GM23338 (cell line): Measurements from ENCODE around the gene REPIN1. TPM values are rescaled to one million over a fixed set of nuclear protein-coding genes. Genes with fewer than 3 reads are reported as not detected.
A peak's percentile ranks its signal among the peaks of the same experiment; 100 is the strongest.

Experiments used
- ATAC-seq: fragments of 200-7000 bp; cut with Tn5 transposase; 3 replicates; pipeline ENCODE4 v1.9.1; 2020
- DNase-seq: peaks from one replicate; pipeline ENCODE4 v3.0.0-alpha.2; 2015; ENCODE audit warnings: low spot score
- H2AFZ ChIP-seq: fragments of 200-600 bp; sonication (generic); 2 replicates; pipeline ENCODE4 v1.8.0; 2016; ENCODE audit warnings: antibody characterized with exemption, mild to moderate bottlenecking, moderate library complexity
- H3F3A ChIP-seq: fragments of 200-600 bp; sonication (generic); replicated peaks from 2 replicates; pipeline ENCODE4 v1.8.0; 2017; ENCODE audit warnings: antibody characterized with exemption, mixed run types, low read depth
- H3K27ac ChIP-seq: fragments of 200-600 bp; sonication (generic); 2 replicates; pipeline ENCODE4 v1.6.1; 2016; ENCODE audit warnings: low read depth
- H3K27me3 ChIP-seq: fragments of 200-600 bp; sonication (generic); 2 replicates; pipeline ENCODE4 v1.8.0; 2016; ENCODE audit warnings: mild to moderate bottlenecking, mixed run types, moderate library complexity; ENCODE audit not compliant: insufficient read depth
- H3K36me3 ChIP-seq: fragments of 200-600 bp; sonication (generic); 2 replicates; pipeline ENCODE4 v1.8.0; 2016; ENCODE audit warnings: mild to moderate bottlenecking; ENCODE audit not compliant: insufficient read depth
- H3K4me1 ChIP-seq: fragments of 200-600 bp; sonication (generic); 2 replicates; pipeline ENCODE4 v1.8.0; 2016; ENCODE audit warnings: mild to moderate bottlenecking, moderate library complexity; ENCODE audit not compliant: insufficient read depth
- H3K4me2 ChIP-seq: fragments of 200-600 bp; sonication (generic); 2 replicates; pipeline ENCODE4 v1.7.1; 2017; ENCODE audit warnings: mixed run types
- H3K4me3 ChIP-seq: fragments of 200-600 bp; sonication (generic); 2 replicates; pipeline ENCODE4 v1.6.1; 2016; ENCODE audit warnings: mixed run types
- H3K79me2 ChIP-seq: fragments of 200-600 bp; sonication (generic); replicated peaks from 2 replicates; pipeline ENCODE4 v1.8.0; 2017; ENCODE audit warnings: mild to moderate bottlenecking; ENCODE audit not compliant: insufficient read depth
- H3K9me2 ChIP-seq: fragments of 200-600 bp; sonication (generic); 2 replicates; pipeline ENCODE4 v1.8.0; 2017; ENCODE audit not compliant: insufficient read depth
- H4K20me1 ChIP-seq: fragments of 200-600 bp; sonication (generic); replicated peaks from 2 replicates; pipeline ENCODE4 v1.8.0; 2017; ENCODE audit warnings: mild to moderate bottlenecking; ENCODE audit not compliant: insufficient read depth
- H3K27ac Mint-ChIP-seq: 2 replicates; pipeline ENCODE4 v1.8.0; 2020; ENCODE audit warnings: inconsistent platforms, mild to moderate bottlenecking, moderate library complexity, mixed read lengths
- H3K27me3 Mint-ChIP-seq: 3 replicates; pipeline ENCODE4 v1.8.0; 2022; ENCODE audit warnings: low read depth, mild to moderate bottlenecking, moderate library complexity, mixed read lengths, inconsistent platforms; ENCODE audit not compliant: insufficient read depth, poor library complexity
- H3K36me3 Mint-ChIP-seq: 3 replicates; pipeline ENCODE4 v1.8.0; 2021; ENCODE audit warnings: low read depth, mild to moderate bottlenecking, inconsistent platforms, moderate library complexity, mixed read lengths
- H3K4me1 Mint-ChIP-seq: 3 replicates; pipeline ENCODE4 v1.8.0; 2020; ENCODE audit warnings: mild to moderate bottlenecking, inconsistent platforms, mixed read lengths
- H3K4me3 Mint-ChIP-seq: 3 replicates; pipeline ENCODE4 v1.8.0; 2021; ENCODE audit warnings: moderate library complexity, mild to moderate bottlenecking, inconsistent platforms, mixed read lengths
- H3K9me3 Mint-ChIP-seq: 3 replicates; pipeline ENCODE4 v1.8.0; 2020; ENCODE audit warnings: moderate library complexity, mild to moderate bottlenecking, inconsistent platforms, mixed read lengths
- CREB1 ChIP-seq: fragments of 250-450 bp; sonication (Bioruptor Pico); IDR thresholded peaks from 2 replicates; pipeline ENCODE4 v1.5.0; 2020; ENCODE audit warnings: low read depth, mild to moderate bottlenecking, moderate library complexity
- EZH2 ChIP-seq: fragments of 200-600 bp; sonication (generic); IDR thresholded peaks from one replicate; pipeline ENCODE4 v1.8.0; 2017; ENCODE audit warnings: antibody characterized with exemption, mild to moderate bottlenecking, low read depth; ENCODE audit not compliant: unreplicated experiment
- EZH2phosphoT487 ChIP-seq: fragments of 200-600 bp; sonication (generic); IDR thresholded peaks from one replicate; pipeline ENCODE4 v1.8.1; 2018; ENCODE audit warnings: antibody characterized with exemption; ENCODE audit not compliant: unreplicated experiment
- JUNB ChIP-seq: IDR thresholded peaks from one replicate; pipeline ENCODE4 v1.6.1; 2016; ENCODE audit warnings: antibody characterized with exemption; ENCODE audit not compliant: unreplicated experiment
- NANOG ChIP-seq: IDR thresholded peaks from 2 replicates; pipeline ENCODE4 v1.6.1; 2016; ENCODE audit warnings: antibody characterized with exemption, borderline replicate concordance
- POLR2AphosphoS5 ChIP-seq: IDR thresholded peaks from 2 replicates; pipeline ENCODE4 v1.6.1; 2016; ENCODE audit warnings: antibody characterized with exemption, low read depth
- STAT1 ChIP-seq: IDR thresholded peaks from one replicate; pipeline ENCODE4 v1.6.1; 2016; ENCODE audit warnings: antibody characterized with exemption; ENCODE audit not compliant: unreplicated experiment
- ZNF114 ChIP-seq: fragments of 250-450 bp; sonication (Bioruptor Pico); IDR thresholded peaks from 2 replicates; pipeline ENCODE4 v1.5.0; 2020; ENCODE audit warnings: mild to moderate bottlenecking, moderate library complexity
- ZNF331 ChIP-seq: fragments of 250-450 bp; sonication (Bioruptor Pico); IDR thresholded peaks from 2 replicates; pipeline ENCODE4 v1.5.0; 2020; ENCODE audit warnings: low read depth, mild to moderate bottlenecking, moderate library complexity
- polyA plus RNA-seq: library from polyadenylated mRNA; unstranded; fragments of >200 nt; fragmentation: Nextera tagmentation; extraction: Ambion mirVana; gene quantifications from 2 replicates; pipeline ENCODE4 v1.2.1, GENCODE V29; 2016
- total RNA-seq: library from RNA; depleted of rRNA; stranded (reverse); fragments of >200 nt; shearing (Covaris generic); gene quantifications from 2 replicates; pipeline ENCODE4 v1.2.3, GENCODE V29; 2014
- TF ChIP-seq, protein P1 (sequence below): IDR thresholded peaks from 2 replicates; pipeline ENCODE4 v1.6.1; 2016; ENCODE audit warnings: antibody characterized with exemption
- TF ChIP-seq, protein P2 (sequence below): IDR thresholded peaks from one replicate; pipeline ENCODE4 v1.6.1; 2018; ENCODE audit warnings: antibody characterized with exemption; ENCODE audit not compliant: unreplicated experiment
- TF ChIP-seq, protein P3 (sequence below), 2 experiments: fragments of 200-600 bp in 1 of 2; sonication (generic) in 1 of 2; conservative IDR thresholded peaks; 2 replicates each; pipeline versions ENCODE4 v1.5.1 to v1.6.1; 2016 to 2017; ENCODE audit warnings: antibody characterized with exemption in 2 of 2, low read depth in 2 of 2, mild to moderate bottlenecking in 2 of 2, moderate library complexity in 1 of 2
- TF ChIP-seq, protein P4 (sequence below): fragments of 250-450 bp; sonication (Bioruptor Pico); IDR thresholded peaks from 2 replicates; pipeline ENCODE4 v1.5.0; 2020; ENCODE audit warnings: mild to moderate bottlenecking, moderate library complexity

The REPIN1 gene
- total and polyA plus RNA-seq, 2 experiments from 2014 or later = 29.8 to 156 TPM

DNA sequence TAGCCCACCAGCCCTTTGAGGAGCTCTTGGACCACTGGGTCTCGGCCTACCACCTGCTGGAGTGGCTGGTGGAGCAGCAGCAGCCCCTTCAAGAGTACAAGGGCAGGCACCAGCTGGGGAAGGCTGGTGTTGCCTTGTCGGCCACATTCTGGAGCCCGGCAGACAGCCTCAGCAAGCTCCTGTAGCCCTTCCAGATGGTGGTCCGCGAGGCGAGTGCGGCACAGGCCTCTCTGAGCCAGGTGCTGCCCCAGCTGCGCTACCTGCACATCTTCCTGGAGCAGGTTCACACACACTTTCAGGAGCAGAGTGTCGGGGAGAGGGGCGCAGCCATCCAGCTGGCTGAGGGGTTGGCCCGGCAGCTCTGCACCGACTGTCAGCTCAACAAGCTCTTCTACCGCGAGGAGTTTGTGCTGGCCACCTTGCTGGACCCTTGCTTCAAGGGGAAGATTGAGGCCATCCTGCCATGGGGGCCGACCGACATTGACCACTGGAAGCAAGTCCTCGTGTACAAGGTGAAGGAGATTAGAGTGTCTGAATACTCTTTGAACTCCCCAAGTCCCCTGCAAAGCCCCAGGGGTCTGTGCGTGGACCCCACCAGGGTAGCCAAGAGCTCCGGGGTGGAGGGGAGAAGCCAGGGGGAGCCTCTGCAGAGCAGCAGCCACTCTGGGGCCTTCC lies 38.3 kb upstream of the REPIN1 start:
- Histone ChIP-seq H3K36me3 (peaks cover 32% of the 10 kb centered on the region), H3K27ac (peak overlapping the region; percentile 95), H3K4me3 (no peak overlapping the region), H3K4me1 (peaks cover 31% of the 10 kb centered on the region), H3F3A (peaks cover 22% of the 10 kb centered on the region), H4K20me1 (no peaks in the 10 kb centered on the region), H3K9me2 (no peaks in the 10 kb centered on the region), H3K27me3 (no peaks in the 10 kb centered on the region), H2AFZ (no peak overlapping the region), H3K4me2 (peak overlapping the region; percentile 56; the same call in 1 of the 2 replicates), H3K79me2 (peaks cover 36% of the 10 kb centered on the region)
- H3K9me3 Mint-ChIP-seq = no peaks in the 10 kb centered on the region; the same call in 2 of the 3 replicates
- no peak for ATAC-seq
- H3K4me3 Mint-ChIP-seq = no peak overlapping the region
- TF ChIP-seq NANOG = no peak
- TF ChIP-seq, protein P1, sequence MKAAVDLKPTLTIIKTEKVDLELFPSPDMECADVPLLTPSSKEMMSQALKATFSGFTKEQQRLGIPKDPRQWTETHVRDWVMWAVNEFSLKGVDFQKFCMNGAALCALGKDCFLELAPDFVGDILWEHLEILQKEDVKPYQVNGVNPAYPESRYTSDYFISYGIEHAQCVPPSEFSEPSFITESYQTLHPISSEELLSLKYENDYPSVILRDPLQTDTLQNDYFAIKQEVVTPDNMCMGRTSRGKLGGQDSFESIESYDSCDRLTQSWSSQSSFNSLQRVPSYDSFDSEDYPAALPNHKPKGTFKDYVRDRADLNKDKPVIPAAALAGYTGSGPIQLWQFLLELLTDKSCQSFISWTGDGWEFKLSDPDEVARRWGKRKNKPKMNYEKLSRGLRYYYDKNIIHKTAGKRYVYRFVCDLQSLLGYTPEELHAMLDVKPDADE = no peak
- TF ChIP-seq, protein P2, sequence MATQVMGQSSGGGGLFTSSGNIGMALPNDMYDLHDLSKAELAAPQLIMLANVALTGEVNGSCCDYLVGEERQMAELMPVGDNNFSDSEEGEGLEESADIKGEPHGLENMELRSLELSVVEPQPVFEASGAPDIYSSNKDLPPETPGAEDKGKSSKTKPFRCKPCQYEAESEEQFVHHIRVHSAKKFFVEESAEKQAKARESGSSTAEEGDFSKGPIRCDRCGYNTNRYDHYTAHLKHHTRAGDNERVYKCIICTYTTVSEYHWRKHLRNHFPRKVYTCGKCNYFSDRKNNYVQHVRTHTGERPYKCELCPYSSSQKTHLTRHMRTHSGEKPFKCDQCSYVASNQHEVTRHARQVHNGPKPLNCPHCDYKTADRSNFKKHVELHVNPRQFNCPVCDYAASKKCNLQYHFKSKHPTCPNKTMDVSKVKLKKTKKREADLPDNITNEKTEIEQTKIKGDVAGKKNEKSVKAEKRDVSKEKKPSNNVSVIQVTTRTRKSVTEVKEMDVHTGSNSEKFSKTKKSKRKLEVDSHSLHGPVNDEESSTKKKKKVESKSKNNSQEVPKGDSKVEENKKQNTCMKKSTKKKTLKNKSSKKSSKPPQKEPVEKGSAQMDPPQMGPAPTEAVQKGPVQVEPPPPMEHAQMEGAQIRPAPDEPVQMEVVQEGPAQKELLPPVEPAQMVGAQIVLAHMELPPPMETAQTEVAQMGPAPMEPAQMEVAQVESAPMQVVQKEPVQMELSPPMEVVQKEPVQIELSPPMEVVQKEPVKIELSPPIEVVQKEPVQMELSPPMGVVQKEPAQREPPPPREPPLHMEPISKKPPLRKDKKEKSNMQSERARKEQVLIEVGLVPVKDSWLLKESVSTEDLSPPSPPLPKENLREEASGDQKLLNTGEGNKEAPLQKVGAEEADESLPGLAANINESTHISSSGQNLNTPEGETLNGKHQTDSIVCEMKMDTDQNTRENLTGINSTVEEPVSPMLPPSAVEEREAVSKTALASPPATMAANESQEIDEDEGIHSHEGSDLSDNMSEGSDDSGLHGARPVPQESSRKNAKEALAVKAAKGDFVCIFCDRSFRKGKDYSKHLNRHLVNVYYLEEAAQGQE = no peak
- no peak for TF ChIP-seq CREB1 (CRISPR knock-in tag)
- no peak for TF ChIP-seq POLR2AphosphoS5
- no peak for TF ChIP-seq STAT1
- TF ChIP-seq JUNB = no peak
- TF ChIP-seq EZH2phosphoT487 = no peak
- TF ChIP-seq EZH2 = no peak
- TF ChIP-seq ZNF114 (CRISPR knock-in tag) = no peak
- TF ChIP-seq, protein P3, sequence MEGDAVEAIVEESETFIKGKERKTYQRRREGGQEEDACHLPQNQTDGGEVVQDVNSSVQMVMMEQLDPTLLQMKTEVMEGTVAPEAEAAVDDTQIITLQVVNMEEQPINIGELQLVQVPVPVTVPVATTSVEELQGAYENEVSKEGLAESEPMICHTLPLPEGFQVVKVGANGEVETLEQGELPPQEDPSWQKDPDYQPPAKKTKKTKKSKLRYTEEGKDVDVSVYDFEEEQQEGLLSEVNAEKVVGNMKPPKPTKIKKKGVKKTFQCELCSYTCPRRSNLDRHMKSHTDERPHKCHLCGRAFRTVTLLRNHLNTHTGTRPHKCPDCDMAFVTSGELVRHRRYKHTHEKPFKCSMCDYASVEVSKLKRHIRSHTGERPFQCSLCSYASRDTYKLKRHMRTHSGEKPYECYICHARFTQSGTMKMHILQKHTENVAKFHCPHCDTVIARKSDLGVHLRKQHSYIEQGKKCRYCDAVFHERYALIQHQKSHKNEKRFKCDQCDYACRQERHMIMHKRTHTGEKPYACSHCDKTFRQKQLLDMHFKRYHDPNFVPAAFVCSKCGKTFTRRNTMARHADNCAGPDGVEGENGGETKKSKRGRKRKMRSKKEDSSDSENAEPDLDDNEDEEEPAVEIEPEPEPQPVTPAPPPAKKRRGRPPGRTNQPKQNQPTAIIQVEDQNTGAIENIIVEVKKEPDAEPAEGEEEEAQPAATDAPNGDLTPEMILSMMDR (conservative IDR thresholded peaks at IDR 0.05; ENCODE audit: low read depth in 2 of 2) = no peak
- TF ChIP-seq ZNF331 (CRISPR knock-in tag) = no peak
- TF ChIP-seq, protein P4, sequence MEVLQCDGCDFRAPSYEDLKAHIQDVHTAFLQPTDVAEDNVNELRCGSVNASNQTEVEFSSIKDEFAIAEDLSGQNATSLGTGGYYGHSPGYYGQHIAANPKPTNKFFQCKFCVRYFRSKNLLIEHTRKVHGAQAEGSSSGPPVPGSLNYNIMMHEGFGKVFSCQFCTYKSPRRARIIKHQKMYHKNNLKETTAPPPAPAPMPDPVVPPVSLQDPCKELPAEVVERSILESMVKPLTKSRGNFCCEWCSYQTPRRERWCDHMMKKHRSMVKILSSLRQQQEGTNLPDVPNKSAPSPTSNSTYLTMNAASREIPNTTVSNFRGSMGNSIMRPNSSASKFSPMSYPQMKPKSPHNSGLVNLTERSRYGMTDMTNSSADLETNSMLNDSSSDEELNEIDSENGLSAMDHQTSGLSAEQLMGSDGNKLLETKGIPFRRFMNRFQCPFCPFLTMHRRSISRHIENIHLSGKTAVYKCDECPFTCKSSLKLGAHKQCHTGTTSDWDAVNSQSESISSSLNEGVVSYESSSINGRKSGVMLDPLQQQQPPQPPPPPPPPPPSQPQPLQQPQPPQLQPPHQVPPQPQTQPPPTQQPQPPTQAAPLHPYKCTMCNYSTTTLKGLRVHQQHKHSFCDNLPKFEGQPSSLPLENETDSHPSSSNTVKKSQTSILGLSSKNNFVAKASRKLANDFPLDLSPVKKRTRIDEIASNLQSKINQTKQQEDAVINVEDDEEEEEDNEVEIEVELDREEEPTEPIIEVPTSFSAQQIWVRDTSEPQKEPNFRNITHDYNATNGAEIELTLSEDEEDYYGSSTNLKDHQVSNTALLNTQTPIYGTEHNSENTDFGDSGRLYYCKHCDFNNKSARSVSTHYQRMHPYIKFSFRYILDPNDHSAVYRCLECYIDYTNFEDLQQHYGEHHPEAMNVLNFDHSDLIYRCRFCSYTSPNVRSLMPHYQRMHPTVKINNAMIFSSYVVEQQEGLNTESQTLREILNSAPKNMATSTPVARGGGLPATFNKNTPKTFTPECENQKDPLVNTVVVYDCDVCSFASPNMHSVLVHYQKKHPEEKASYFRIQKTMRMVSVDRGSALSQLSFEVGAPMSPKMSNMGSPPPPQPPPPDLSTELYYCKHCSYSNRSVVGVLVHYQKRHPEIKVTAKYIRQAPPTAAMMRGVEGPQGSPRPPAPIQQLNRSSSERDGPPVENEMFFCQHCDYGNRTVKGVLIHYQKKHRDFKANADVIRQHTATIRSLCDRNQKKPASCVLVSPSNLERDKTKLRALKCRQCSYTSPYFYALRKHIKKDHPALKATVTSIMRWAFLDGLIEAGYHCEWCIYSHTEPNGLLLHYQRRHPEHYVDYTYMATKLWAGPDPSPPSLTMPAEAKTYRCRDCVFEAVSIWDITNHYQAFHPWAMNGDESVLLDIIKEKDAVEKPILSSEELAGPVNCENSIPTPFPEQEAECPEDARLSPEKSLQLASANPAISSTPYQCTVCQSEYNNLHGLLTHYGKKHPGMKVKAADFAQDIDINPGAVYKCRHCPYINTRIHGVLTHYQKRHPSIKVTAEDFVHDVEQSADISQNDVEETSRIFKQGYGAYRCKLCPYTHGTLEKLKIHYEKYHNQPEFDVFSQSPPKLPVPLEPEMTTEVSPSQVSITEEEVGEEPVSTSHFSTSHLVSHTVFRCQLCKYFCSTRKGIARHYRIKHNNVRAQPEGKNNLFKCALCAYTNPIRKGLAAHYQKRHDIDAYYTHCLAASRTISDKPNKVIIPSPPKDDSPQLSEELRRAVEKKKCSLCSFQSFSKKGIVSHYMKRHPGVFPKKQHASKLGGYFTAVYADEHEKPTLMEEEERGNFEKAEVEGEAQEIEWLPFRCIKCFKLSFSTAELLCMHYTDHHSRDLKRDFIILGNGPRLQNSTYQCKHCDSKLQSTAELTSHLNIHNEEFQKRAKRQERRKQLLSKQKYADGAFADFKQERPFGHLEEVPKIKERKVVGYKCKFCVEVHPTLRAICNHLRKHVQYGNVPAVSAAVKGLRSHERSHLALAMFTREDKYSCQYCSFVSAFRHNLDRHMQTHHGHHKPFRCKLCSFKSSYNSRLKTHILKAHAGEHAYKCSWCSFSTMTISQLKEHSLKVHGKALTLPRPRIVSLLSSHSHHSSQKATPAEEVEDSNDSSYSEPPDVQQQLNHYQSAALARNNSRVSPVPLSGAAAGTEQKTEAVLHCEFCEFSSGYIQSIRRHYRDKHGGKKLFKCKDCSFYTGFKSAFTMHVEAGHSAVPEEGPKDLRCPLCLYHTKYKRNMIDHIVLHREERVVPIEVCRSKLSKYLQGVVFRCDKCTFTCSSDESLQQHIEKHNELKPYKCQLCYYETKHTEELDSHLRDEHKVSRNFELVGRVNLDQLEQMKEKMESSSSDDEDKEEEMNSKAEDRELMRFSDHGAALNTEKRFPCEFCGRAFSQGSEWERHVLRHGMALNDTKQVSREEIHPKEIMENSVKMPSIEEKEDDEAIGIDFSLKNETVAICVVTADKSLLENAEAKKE (CRISPR knock-in tag) = no peak
- H3K27ac Mint-ChIP-seq = no peak overlapping the region
- H3K4me1 Mint-ChIP-seq = peaks cover 44% of the 10 kb centered on the region
- H3K36me3 Mint-ChIP-seq = peaks cover 65% of the 10 kb centered on the region
- no peak for DNase-seq
- peaks cover 17% of the 10 kb centered on the region for H3K27me3 Mint-ChIP-seq
